Muscle layer of colon (tissue), 2 donors: ENCODE measurements around the gene NPIPB4.
"Not testable (repeated sequence)": the region's sequence is repeated elsewhere in the genome, so short reads cannot be mapped to it uniquely, and the experiment has no call there.

ENCODE experiments used
- H3K27ac ChIP-seq: one replicate; pipeline ENCODE4 v1.7.0; 2013; ENCODE audit warnings: low read depth, mild to moderate bottlenecking, low read length, moderate library complexity
- H3K27me3 ChIP-seq, 2 donors: one replicate each; pipeline ENCODE4 v1.7.0; 2013; ENCODE audit warnings: low read length in 2 of 2, mild to moderate bottlenecking in 2 of 2; ENCODE audit not compliant: insufficient read depth in 2 of 2, control insufficient read depth in 1 of 2
- H3K36me3 ChIP-seq: one replicate; pipeline ENCODE4 v1.7.0; 2013; ENCODE audit warnings: mild to moderate bottlenecking, low read length; ENCODE audit not compliant: insufficient read depth
- H3K4me1 ChIP-seq: one replicate; pipeline ENCODE4 v1.7.0; 2013; ENCODE audit warnings: mild to moderate bottlenecking, low read length; ENCODE audit not compliant: insufficient read depth
- H3K4me3 ChIP-seq, 2 donors: one replicate each; pipeline ENCODE4 v1.7.0; 2013; ENCODE audit warnings: low read length in 2 of 2, low read depth in 1 of 2, mild to moderate bottlenecking in 1 of 2, moderate library complexity in 1 of 2
- H3K9ac ChIP-seq: one replicate; pipeline ENCODE4 v1.7.0; 2013; ENCODE audit warnings: low read length
- H3K9me3 ChIP-seq: one replicate; pipeline ENCODE4 v1.7.0; 2013; ENCODE audit warnings: mild to moderate bottlenecking, low read length
- donor health status: abdominal sarcoma.
- donor health status: Adenocarcinoma of cecum.

The NPIPB4 gene

DNA sequence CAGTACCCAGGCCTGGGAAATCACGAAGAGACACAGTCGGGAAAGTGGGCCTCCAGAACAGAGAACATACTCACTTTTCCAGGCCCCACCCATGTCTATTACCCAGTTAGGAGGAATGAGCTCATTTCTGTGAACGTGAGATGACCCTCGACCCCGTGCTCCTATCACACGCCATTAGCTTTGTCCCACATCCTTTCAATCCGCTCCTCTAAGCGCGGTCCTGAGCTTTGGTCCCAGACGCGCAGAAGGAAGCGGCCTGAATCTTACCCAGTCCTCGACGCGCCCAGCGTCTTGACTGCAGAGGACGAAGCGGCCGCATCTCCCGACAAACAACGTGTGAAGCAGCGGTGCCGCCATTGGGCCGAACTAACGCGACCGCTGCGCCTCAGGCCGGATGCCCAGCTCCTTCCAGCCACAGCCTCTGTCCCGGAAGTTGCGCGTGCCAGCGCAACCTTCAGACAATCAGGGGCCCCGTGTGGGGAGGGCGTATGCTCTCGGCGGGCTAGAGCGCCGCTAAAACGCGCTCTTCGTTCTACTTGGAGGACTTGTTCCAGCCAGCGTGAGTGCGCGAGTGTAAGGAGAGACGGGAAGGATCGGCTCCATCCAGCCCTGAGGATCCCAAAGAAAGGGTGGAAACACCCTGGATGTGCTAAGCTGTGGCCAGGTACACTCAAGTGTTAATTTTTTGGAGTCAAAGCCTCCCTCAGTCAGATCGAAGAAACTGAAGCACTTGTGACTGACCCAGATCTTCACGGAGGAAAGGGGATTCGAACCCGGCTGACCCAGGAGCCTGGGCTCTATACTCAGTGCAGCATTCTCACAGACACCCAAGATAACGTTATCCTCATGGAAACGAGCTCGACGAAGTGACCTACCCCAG is 37.3 kb downstream of the NPIPB4 start:
- not testable (repeated sequence) for H3K36me3 ChIP-seq, H3K27me3 ChIP-seq, H3K9me3 ChIP-seq, H3K4me1 ChIP-seq
- Histone ChIP-seq H3K27ac (peak overlapping the region; percentile 28), H3K9ac (peak overlapping the region; percentile 44), H3K4me3 (peak overlapping the region; percentile 41 to 68)

DNA sequence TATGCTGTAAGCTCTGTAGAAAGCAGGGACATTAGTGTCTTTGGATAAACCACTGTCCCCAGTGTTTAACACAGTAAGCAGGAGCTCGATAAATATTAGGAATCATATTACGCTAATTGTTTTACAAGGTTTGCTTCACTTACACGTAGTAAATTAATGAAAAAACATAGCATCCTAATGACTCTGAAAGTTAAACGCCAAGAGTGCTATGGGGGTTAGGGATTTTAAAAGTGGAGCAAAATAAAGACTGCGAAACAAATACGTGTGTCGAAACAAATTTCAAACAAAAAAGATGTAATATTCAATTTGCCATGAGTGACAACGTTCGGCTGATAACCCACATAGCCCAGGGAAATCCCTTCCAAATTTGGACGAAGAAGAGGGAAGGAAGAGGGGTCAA is 37.9 kb downstream of the NPIPB4 start:
- H3K9me3 ChIP-seq, H3K27ac ChIP-seq, H3K36me3 ChIP-seq, H3K27me3 ChIP-seq, H3K4me1 ChIP-seq: not testable (repeated sequence)
- Histone ChIP-seq H3K4me3 (peak overlapping the region in 1 of 2 donors; percentile 68), H3K9ac (peak overlapping the region; percentile 44)

DNA sequence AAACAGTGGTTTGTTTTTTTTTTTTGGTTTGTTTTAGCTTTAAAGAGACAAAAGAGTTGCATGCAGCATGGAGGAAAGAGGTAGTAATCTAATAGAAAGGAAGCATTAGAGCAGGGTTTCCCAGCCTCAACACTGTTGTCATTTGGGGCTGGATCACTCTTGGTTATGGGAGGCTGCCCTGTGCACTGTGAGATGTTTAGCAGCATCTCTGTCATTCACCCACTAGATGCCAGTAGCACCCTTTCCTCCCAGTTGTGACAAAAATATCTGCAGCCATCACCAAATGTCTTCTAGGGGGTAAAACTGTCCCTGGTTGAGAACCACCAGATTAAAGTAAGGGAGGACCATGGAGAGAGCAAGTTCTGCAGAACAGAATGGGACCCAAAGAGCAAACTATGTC is 40.5 kb downstream of the NPIPB4 start:
- not testable (repeated sequence) for H3K27ac ChIP-seq, H3K36me3 ChIP-seq, H3K9me3 ChIP-seq, H3K4me1 ChIP-seq, H3K9ac ChIP-seq, H3K4me3 ChIP-seq, H3K27me3 ChIP-seq

DNA sequence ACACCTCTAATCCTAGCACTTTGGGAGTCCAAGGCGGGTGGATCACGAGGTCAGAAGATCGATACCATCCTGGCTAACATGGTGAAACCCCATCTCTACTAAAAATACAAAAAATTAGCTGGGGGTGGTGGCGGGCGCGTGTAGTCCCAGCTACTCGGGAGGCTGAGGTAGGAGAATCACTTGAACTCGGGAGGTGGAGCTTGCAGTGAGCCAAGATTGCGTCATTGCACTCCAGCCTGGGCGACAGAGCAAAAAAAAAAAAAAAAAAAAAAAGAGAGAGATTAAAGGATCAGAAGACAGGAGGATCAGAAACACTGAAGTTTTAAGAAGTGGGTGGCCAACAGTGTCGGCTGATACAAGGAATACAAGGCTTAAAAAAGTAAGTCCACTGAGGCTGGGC is 41.9 kb downstream of the NPIPB4 start:
- H3K36me3 ChIP-seq, H3K9ac ChIP-seq, H3K27ac ChIP-seq, H3K9me3 ChIP-seq, H3K27me3 ChIP-seq, H3K4me1 ChIP-seq, H3K4me3 ChIP-seq: not testable (repeated sequence)

DNA sequence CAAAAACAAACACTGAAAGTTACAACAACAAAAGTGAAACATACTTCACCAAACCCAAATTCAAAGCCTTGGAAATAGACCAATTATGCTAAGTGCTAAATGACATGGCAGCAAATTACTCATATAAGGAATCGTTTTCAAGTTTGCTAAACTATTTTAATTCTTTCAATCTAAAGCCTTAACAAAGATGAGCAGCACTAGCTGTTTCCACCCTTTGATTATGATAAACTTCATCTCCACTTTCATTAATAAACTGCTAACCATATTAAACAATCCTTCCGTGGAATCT is 55.2 kb downstream of the NPIPB4 start:
- H3K27me3 ChIP-seq, H3K9ac ChIP-seq, H3K4me3 ChIP-seq, H3K4me1 ChIP-seq, H3K36me3 ChIP-seq, H3K9me3 ChIP-seq, H3K27ac ChIP-seq: not testable (repeated sequence)

DNA sequence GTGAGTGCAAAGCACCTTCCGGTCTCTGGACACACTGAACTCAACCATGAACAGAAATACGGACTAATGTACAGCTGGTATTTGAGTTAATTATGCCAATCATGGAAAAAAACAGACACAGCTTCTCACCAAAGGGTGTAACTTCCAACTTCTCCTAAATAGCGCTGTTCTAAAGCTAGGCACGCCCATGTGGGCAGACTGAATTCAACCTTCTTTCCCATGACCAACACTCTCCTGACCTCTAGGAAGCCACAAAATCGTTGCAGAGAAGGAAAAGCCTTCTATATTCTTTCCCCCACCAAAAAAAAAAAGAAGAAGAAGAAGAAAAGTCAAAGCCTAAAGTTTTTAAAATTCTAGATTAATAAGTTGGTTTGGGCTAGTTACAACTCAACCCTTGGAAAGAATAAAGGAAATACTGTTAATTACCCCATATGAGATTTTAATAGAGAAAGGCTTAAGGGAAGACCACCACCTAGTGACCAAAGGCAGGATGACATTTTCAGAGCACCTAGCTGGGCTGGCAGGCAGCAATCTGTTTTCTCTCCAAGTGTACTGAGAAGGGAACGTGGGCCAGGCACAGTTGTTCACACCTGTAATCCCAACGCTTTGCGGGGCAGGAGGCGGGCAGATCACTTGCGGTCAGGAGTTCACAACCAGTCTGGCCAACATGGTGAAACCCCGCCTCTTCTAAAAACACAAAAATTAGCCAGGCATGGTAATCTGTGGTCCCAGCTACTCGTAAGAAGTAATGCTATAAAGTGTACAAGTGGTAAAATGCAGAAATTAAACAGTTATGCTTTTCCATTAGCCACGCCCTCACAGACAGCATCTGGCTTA is 55.8 kb downstream of the NPIPB4 start:
- H3K27me3 ChIP-seq, H3K36me3 ChIP-seq, H3K4me3 ChIP-seq, H3K9me3 ChIP-seq, H3K27ac ChIP-seq, H3K4me1 ChIP-seq, H3K9ac ChIP-seq: not testable (repeated sequence)

DNA sequence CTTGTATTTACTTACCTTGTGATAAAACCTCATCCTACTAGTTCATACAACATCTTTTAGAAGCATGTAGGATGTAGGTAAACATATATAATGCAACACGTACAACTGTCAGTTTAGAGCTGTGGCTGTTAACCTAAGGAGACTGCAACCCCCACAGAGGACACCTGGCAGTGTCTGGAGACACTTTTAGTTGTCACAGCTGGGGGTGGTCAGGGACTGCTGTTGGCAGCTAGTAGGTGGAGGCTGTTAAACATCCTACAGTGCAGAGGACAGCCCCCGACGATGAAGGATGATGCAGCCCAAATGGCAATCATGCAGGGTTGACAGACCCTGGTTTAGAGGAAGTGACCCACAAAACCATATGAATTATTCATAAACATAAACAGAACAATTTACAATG is 59.0 kb downstream of the NPIPB4 start:
- not testable (repeated sequence) for H3K27ac ChIP-seq, H3K9me3 ChIP-seq, H3K4me3 ChIP-seq, H3K9ac ChIP-seq, H3K4me1 ChIP-seq, H3K27me3 ChIP-seq, H3K36me3 ChIP-seq

DNA sequence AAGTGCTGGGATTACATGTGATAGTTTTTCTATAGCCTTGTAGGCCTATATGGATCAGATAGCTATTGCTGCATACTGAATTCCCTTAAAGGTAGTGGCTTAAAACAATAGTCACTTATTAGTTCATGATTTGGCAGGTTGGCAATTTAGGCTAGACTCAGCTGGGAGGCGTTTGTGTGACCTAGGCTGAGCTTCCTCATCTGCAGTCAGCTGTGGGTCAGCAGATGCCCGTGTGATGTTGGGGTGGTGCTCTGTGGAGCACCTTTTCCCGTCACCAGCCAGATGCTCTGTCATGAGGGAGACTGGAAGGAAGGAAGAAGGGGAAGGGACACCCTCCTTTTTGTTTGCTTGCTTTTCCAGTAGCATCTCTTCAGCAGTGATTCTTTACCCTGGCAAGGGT is 64.2 kb downstream of the NPIPB4 start:
- not testable (repeated sequence) for H3K4me3 ChIP-seq, H3K9ac ChIP-seq, H3K27me3 ChIP-seq, H3K9me3 ChIP-seq, H3K36me3 ChIP-seq, H3K4me1 ChIP-seq, H3K27ac ChIP-seq

DNA sequence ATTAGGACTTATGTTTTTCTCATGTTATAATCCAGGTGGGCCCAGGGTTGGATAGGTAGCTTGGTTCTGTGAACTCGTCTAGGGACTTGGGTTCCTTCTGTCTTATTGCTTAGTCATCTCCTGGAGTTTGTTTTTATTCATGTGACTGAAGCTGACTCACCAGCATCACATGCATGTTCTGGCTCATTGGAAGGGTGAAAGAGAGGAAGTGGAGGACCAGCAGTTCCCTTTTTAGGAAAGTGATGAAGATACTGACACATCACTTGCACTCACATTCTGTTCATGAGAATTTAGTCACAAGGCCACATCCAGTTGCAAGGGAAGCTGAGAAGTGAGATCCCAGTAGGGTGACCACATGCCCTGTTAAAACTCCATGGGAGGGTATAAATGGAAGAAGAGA is 67.0 kb downstream of the NPIPB4 start:
- not testable (repeated sequence) for H3K4me3 ChIP-seq, H3K9me3 ChIP-seq, H3K27ac ChIP-seq, H3K36me3 ChIP-seq, H3K9ac ChIP-seq, H3K4me1 ChIP-seq, H3K27me3 ChIP-seq
